Measurements from ENCODE around the gene NRCAM.

NRCAM gene

GRCh38 chr7:108382932-108383331 is 73.3 kb downstream of the NRCAM start:
- no peak for DNase-seq (ENCODE audit: low read depth)
- no peak for TF ChIP-seq CTCF (conservative IDR thresholded peaks at IDR 0.05; ENCODE audit: low read depth, low read length)

GRCh38 chr7:108380517-108380916 is 75.7 kb downstream of the NRCAM start:
- no peak for TF ChIP-seq CTCF (conservative IDR thresholded peaks at IDR 0.05; ENCODE audit: low read depth, low read length)
- DNase-seq (ENCODE audit: low read depth) = no peak
- no peak overlapping the region for H3K4me3 ChIP-seq (ENCODE audit: low read depth, low read length)

More at GRCh38 chr7:108382932-108383331, 73.3 kb downstream of the NRCAM start:
- no peak overlapping the region for H3K4me3 ChIP-seq (ENCODE audit: low read depth, low read length)

- DNase-seq (ENCODE audit: low read depth) = no peak
- no peak overlapping the region for H3K4me3 ChIP-seq (ENCODE audit: low read depth, low read length)
- no peak for TF ChIP-seq CTCF (conservative IDR thresholded peaks at IDR 0.05; ENCODE audit: low read depth, low read length)
These were observed 80.0 kb downstream of the NRCAM start for GRCh38 chr7:108376206-108376605.

GRCh38 chr7:108375668-108376067 is 80.6 kb downstream of the NRCAM start:
- no peak for TF ChIP-seq CTCF (conservative IDR thresholded peaks at IDR 0.05; ENCODE audit: low read depth, low read length)
- no peak for DNase-seq (ENCODE audit: low read depth)
- no peak overlapping the region for H3K4me3 ChIP-seq (ENCODE audit: low read depth, low read length)

GRCh38 chr7:108374899-108375298 is 81.3 kb downstream of the NRCAM start:
- no peak for TF ChIP-seq CTCF (conservative IDR thresholded peaks at IDR 0.05; ENCODE audit: low read depth, low read length)
- DNase-seq (ENCODE audit: low read depth) = no peak
- no peak overlapping the region for H3K4me3 ChIP-seq (ENCODE audit: low read depth, low read length)

- DNase-seq (ENCODE audit: low read depth) = peak; percentile 27
- H3K4me3 ChIP-seq (ENCODE audit: low read depth, low read length) = no peak overlapping the region
- no peak for TF ChIP-seq CTCF (conservative IDR thresholded peaks at IDR 0.05; ENCODE audit: low read depth, low read length)
These were observed 83.6 kb downstream of the NRCAM start for GRCh38 chr7:108372618-108373017.

- no peak overlapping the region for H3K4me3 ChIP-seq (ENCODE audit: low read depth, low read length)
- no peak for TF ChIP-seq CTCF (conservative IDR thresholded peaks at IDR 0.05; ENCODE audit: low read depth, low read length)
- no peak for DNase-seq (ENCODE audit: low read depth)
These were observed 85.6 kb downstream of the NRCAM start for GRCh38 chr7:108370616-108371015.
